Measurements from ENCODE around the gene OCIAD2. TPM values are rescaled to one million over a fixed set of nuclear protein-coding genes. Genes with fewer than 3 reads are reported as not detected.

OCIAD2 gene
- total and polyA plus RNA-seq, 2 of the 4 experiments (the other 2 are of a cell fraction), result 16.5 to 21.4 TPM

- WGBS, 2 experiments (ENCODE audit: extremely low coverage in 2 of 2, insufficient read length in 1 of 2), result 100% methylated on average over 1 of the region's 4 CpGs; no CpG with 5 or more reads in 1 of the 2 experiments
- no peaks in the 10 kb centered on the region for H3K36me3 ChIP-seq (ENCODE audit: control insufficient read depth, insufficient read depth, low read length)
- DNase-seq (no peak), ATAC-seq (ENCODE audit: low read depth) (no peak)
- H3K4me2 ChIP-seq (ENCODE audit: low read depth, low read length), result no peak overlapping the region
- H3K4me3 ChIP-seq (ENCODE audit: insufficient read depth, low read depth, low read length), result no peak overlapping the region
- no TSS peak for BruUV-seq (replicated peaks)
- CTCF ChIA-PET, result no interaction called here
- in situ Hi-C loops (cut with MboI; ENCODE audit: low sequenced_read_pairs), result no loop called here
- POLR2A ChIA-PET (ENCODE audit: unreplicated experiment), result no interaction called here
- peaks cover 0 to 7% of the 10 kb centered on the region in 2 experiments; a peak in 2 of 4 replicates for H3K79me1 ChIP-seq (ENCODE audit: low read depth in 1 of 2, low read length in 2 of 2)
- H2BK5ac ChIP-seq (ENCODE audit: low read depth, low read length, poor library complexity, severe bottlenecking), result no peak overlapping the region
- H3K9me1 ChIP-seq (ENCODE audit: insufficient read depth, low read length), result peaks cover 10% of the 10 kb centered on the region
- no peak overlapping the region for H2AK5ac ChIP-seq (ENCODE audit: low read depth, low read length)
- no peak overlapping the region for H3K14ac ChIP-seq (replicated peaks; ENCODE audit: low read depth, low read length)
- no peak overlapping the region for H4K5ac ChIP-seq (ENCODE audit: low read depth, low read length)
- no peak overlapping the region for H2AFZ ChIP-seq (replicated peaks; ENCODE audit: low read length, poor library complexity)
- no peak overlapping the region for H3K9ac ChIP-seq (ENCODE audit: low read depth, low read length)
- peaks cover 1% of the 10 kb centered on the region; the same call in 1 of the 2 replicates for H3K4me1 ChIP-seq (ENCODE audit: control insufficient read depth, insufficient read depth, low read length)
- H3K18ac ChIP-seq (ENCODE audit: low read depth, low read length), result no peak overlapping the region
- H2BK15ac ChIP-seq (ENCODE audit: low read depth, low read length), result no peak overlapping the region
- H4K91ac ChIP-seq (ENCODE audit: insufficient read depth, low read depth, low read length), result no peak overlapping the region
- no peak overlapping the region for H3K27ac ChIP-seq (ENCODE audit: insufficient read depth, low read length)
- no peaks in the 10 kb centered on the region for H3K9me3 ChIP-seq (ENCODE audit: control insufficient read depth, insufficient read depth, low read length)
- no peak overlapping the region for H3K4ac ChIP-seq (ENCODE audit: low read depth, low read length)
- dilution Hi-C loops (cut with HindIII; ENCODE audit: low sequenced_read_pairs, unreplicated experiment), result no loop called here
- intact Hi-C loops (cut with micrococcal nuclease), result no loop called here
- H2BK120ac ChIP-seq (ENCODE audit: low read depth, low read length), result no peak overlapping the region
- H3K56ac ChIP-seq (ENCODE audit: extremely low read depth, insufficient read depth, low read length), result no peak overlapping the region
- TF ChIP-seq NFE2L2 (IDR thresholded peaks at IDR 0.05; ENCODE audit: low read depth, low read length) (no peak), MAFK (IDR thresholded peaks at IDR 0.05; ENCODE audit: low read depth, low read length) (no peak), CTCF (conservative IDR thresholded peaks at IDR 0.05; ENCODE audit: low read depth, low read length) (no peak)
- no peak overlapping the region for H2AK9ac ChIP-seq (replicated peaks; ENCODE audit: low read depth, low read length, poor library complexity)
- H3K27me3 ChIP-seq (ENCODE audit: control insufficient read depth, insufficient read depth, low read length), result no peaks in the 10 kb centered on the region
- H3K23ac ChIP-seq (ENCODE audit: low read depth, low read length), result no peak overlapping the region
- no peaks in the 10 kb centered on the region for H4K20me1 ChIP-seq (ENCODE audit: insufficient read depth, low read length)
- H2BK20ac ChIP-seq (ENCODE audit: low read depth, low read length), result no peak overlapping the region
- H4K8ac ChIP-seq (ENCODE audit: low read depth in 2 of 2, low read length in 2 of 2), result no peak overlapping the region
These were observed 2.5 kb downstream of the OCIAD2 start for GRCh38 chr4:48904101-48904500.
